ENCODE measurements around the gene KCNK15. TPM values are rescaled to one million over a fixed set of nuclear protein-coding genes. Genes with fewer than 3 reads are reported as not detected.

KCNK15 gene
- total and polyA plus RNA-seq, 9 of the 15 experiments (the other 6 are each of a cell fraction or from before 2014, with no cell fraction given), result 0.03 to 0.30 (median 0.17) TPM; not detected in 5

DNA sequence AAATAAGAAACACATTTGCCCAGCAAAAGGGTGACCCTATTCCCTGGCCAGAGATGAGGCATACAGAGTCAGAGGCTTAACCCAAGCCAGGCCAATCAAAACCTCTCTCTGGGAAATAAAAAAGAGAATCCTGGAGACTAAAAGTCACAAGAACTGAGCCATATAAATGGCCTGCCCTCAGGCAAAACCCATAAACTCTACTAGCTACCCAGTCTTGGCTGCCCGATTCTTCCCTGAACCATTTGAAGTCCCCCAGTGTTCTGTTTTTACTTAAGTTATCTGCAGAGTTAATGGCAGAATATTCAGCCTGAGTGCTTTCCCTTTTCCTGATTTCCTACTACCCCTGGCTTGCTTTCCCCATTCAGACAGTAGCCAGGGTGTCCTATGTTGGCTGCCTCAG lies 13.9 kb downstream of the KCNK15 start (continued):
- TF ChIP-seq ZBTB40 (IDR thresholded peaks at IDR 0.05), result no peak
- no peak for TF ChIP-seq ZBTB40 (CRISPR knock-in tag; IDR thresholded peaks at IDR 0.05)
